ENCODE data around the gene VAMP7.

DNA sequence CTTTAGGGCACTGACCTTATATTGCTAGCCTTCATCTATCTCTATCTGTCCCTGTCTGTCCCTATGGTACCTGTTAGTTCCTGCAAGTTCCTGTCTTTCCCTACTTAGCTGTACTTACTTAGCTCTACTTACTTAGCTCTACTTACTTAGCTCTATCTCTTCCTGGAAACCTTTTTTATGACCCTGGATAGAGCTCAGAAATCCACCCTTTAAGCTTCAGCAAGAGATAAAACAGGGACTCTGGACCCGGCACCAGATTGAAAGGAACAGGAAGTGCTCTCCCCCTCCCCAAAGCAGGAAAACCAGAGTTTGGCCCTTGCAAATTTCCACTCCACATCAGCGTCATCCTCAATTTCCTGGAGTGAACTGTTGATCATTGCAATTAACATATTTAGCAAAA lies 104.1 kb downstream of the VAMP7 start:
- TF ChIP-seq NR2C2 (IDR thresholded peaks at IDR 0.05; ENCODE audit: borderline replicate concordance, control insufficient read depth, insufficient read length, low read depth) (no peak), EZH2 (IDR thresholded peaks at IDR 0.05; ENCODE audit: borderline replicate concordance, control insufficient read depth, low read depth, low read length) (no peak), ZBTB40 (IDR thresholded peaks at IDR 0.05; ENCODE audit: borderline replicate concordance) (no peak), SIN3A (IDR thresholded peaks at IDR 0.05; ENCODE audit: low read depth, low read length) (no peak), HDGF (IDR thresholded peaks at IDR 0.05) (no peak), IRF5 (IDR thresholded peaks at IDR 0.05; ENCODE audit: borderline replicate concordance) (no peak), CTCF (IDR thresholded peaks at IDR 0.05 in 2 of 3, conservative IDR thresholded peaks at IDR 0.05 in 1 of 3; ENCODE audit: control insufficient read depth in 2 of 3, extremely low read depth in 1 of 3, insufficient read depth in 1 of 3, low read depth in 3 of 3, low read length in 3 of 3) (no peak), POLR2AphosphoS5 (IDR thresholded peaks at IDR 0.05; ENCODE audit: low read length) (no peak)

All from GM12878 (cell line).